GM19395 (cell line): Measurements from ENCODE around the gene FAM184A.
A peak's percentile ranks its signal among the peaks of the same experiment; 100 is the strongest.
"Not testable (repeated sequence)": the region's sequence is repeated elsewhere in the genome, so short reads cannot be mapped to it uniquely, and the experiment has no call there.

Experiments
- ATAC-seq: cut with Tn5 transposase; IDR thresholded peaks from one replicate; pipeline ENCODE4 v1.9.1; 2021; ENCODE audit warnings: mild to moderate bottlenecking, moderate library complexity; ENCODE audit not compliant: unreplicated experiment

The FAM184A gene

DNA sequence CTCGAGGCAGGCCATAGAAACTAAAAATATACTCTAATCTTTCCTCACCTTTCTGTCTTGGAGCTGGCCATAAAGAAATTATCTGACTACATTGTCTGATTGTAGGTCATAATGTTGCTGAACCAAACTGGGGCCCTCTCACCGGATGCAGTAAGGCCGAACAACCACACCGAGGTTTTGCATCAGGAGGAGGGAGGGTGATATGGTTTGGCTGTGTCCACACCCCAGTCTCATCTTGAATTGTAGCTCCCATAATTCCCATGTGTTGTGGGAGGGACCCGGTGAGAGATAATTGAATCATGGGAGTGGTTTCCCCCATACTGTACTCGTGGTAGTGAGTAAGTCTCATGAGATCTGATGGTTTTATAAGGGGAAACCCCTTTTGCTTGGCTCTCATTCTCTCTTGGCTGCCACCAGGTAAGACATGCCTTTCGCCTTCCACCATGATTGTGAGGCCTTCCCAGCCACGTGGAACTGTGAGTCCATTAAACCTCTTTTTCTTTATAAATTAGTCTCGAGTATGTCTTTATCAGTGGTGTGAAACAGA lies 19.4 kb upstream of the FAM184A start:
- not testable (repeated sequence) for ATAC-seq

DNA sequence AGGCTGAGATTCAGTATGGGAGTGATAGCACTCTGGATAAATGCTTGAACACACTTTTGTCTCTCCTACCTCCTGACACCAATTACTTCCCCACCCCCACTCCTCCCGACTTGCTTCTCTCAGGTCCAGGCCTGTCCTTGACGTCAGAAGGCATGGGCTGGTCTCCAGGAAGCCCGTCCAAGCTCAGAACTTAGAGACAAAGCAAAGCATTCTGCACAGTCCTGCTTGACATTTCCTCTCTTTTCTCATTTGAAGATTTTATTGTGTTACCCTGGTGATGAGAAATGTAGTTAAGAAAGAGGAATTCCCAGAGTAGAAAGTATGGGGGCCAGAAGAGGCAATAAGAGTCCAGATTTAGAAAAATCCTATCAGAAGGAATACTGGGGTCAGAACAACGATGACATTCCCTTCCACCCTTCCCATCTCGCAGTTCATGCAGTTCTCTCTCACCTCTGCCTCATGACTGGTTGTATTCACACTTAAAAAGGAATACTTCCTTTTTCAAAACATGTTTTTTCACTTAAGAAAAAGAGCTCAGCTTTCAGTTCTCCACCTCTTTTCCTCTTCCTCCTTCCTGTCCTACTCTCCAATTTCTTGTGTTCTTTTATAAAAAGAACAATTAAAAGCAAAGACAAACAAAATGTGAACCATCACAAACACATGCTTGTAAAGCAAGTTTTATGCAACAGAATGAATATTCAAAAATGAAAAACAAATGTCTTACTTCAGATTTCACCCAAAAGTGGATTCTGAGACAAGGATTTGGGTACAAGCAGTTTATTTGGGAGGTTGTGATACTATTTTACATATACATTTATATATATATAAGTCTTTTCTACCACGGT lies 18.5 kb upstream of the FAM184A start:
- ATAC-seq, result no peak

DNA sequence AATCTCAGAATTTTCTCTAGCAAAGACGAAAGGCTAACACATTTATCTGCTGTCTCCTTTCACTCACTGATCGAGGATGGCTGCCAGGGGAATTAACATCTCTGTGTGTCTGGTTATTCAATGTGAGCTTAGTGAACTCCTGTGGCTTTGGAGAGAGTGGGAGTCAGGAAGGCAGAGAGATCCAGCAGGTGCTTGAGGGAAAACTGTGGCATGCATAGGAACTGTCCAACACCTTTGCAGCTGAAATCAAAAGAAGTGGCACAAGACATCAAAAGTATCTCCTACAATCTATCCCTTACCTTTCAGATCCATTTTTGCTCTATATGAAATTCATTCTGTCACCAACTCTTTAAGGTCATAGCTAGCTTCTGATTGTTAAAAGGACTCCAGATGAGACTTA lies 11.8 kb upstream of the FAM184A start:
- no peak for ATAC-seq

DNA sequence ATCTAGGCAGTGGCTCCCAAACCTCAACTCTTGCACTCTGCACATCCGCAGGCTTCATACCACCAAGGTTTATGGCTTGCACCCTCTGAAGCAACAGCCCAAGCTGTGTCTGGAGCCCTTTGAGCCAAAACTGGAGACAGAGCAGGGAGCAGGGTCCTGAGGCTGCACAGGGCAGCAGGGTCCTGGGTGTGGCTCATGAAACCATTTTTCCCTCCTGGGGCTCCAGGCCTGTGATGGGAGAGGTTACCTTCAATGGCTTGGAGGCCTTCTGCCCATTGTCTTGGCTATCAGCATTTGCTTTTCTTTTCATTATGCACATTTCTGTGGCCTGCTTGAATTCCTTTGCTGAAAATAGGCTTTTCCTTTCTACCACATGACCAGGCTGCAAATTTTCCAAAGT lies 6.3 kb upstream of the FAM184A start:
- ATAC-seq, result no peak

DNA sequence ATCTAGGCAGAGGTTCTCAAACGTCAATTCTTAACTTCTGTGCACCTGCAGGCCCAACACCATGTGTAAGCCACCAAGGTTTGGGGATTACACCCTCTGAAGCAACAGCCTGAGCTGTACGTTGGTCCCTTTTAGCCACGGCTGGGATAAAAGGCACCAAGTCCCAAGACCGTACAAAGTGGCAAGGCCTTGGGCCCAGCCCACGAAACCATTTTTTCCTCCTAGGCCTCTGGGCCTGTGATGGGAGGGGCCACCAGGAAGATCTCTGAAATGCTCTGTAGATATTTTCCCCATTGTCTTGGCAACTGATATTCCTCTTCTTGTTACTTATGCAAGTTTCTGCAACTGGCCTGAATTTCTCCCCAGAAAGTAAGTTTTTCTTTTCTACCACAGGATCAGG lies 4.5 kb upstream of the FAM184A start:
- no peak for ATAC-seq

DNA sequence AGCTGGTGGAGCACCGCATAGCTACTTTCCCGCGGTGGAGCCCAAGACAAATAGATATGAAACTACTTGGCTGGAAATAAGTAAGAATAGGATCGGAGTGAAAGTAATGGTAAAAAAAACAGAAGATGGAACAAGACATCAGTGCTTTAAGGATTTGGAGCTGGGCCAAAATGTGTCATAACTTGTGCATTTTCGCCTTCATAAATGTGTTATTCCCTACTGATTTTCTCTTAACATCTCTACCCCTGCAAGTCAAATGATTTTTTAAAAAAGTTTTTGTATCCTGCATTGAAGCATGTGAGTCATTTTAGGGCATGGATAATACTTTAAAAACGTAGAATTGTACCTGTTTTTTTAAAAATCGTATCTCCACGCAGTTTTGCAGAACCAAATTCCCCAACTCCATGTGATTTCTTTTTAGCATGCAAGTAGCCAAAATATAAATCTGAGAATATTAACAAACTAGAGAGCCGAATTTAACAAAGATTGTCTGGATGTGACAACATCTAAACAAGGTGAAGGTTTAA lies 882 bp upstream of the FAM184A start:
- no peak for ATAC-seq

DNA sequence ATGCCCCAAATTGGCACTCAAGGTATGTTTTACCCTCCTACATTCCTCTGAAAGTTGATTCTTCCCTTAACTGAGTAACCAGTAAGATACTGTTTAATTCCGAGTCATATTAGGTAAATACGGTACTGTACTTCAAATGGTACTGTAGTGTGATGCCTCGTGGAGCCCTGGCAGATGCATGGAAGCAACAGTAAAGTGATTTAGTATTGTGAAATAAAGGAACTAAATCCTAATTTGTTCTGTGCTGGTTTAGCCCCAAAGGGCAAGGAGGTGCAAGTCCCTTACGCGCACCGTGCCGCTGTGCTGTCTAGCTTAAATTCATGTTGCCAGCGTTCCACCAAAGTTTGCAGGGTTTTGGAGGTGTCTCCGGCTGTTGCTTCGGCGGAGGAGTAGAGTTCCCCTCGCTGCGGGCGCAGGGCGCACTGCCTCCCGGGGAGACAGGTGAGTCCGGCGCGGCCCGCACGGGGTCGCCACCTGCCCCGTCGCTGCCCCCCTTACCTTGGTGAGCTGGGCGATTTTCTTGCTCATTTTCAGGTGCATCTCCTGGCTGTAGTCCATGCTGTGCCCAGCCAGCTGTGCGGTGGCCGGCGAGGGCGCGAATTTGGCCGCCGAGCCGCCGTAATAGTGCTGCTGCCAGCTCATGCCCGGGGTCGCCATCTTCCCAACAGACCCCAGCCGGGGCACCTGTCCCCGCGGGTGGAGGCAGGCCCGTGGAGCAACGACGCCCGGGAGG lies 655 bp downstream of the FAM184A start:
- ATAC-seq, result peak; percentile 45

DNA sequence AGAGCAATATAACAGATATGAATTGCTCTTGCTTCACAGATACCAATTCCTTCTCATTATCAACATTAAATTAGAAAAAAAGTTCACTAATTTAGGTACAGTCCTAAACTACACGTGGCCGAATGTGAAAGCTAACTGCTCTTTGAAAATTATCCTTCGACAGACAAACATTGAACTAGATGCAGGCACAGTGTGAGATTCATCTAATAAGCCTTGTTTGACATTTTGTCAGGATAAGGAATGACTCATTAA lies 1.1 kb downstream of the FAM184A start:
- ATAC-seq, result no peak

DNA sequence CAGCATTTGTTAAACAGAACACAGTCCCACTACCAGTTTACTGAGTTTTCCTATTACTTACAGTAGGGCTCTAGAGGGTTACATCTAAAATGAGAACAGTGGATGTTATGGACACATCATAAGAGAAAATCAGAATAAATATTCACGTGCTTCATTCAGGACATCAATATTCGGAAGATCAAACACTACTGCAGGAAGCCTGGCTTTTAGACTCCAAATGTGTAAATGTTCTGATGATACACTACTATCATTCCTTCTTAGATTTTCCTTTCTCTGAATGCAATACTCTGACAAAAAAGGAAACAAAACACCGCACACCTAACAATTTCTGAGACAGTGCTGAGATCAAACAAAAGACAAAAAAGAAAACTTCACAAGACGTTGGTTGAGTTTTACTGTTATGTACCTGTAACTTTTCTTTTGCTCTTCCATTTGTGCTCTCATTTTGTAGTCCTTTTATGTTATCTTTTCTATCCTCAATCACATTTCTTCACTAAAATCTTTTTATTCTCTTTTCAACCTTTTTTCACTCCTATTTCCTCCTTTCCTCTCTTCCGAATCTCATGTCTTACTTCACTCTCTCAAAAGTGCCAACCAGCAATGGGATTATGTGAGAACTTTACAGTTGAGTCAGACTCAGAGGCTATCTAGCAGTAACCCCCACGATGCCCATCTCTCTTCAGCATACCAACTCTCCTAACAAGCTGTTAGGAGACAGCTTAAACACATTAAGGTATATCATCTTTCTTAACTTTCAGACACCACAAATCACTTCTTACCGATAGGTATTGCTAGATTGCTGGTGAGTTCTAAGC lies 1.7 kb downstream of the FAM184A start:
- ATAC-seq, result no peak

DNA sequence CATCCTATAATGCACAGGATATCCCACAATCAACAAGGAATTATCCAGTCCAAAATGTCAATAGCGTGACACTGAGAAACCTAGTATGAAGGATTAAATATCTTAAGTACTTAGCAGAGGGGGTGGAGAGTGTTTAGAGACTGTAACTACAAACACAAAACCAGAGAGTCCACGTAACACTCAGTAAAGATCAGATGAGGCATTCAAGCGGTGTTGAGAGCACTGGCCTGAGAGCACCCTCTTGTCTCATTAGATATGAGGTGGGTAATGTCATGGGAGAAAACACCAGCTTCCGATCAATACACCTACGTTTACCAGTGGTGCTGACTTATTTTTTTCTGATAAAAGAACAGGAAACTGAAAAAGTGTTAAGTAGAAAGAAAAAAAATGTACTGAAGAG lies 2.3 kb downstream of the FAM184A start:
- no peak for ATAC-seq

DNA sequence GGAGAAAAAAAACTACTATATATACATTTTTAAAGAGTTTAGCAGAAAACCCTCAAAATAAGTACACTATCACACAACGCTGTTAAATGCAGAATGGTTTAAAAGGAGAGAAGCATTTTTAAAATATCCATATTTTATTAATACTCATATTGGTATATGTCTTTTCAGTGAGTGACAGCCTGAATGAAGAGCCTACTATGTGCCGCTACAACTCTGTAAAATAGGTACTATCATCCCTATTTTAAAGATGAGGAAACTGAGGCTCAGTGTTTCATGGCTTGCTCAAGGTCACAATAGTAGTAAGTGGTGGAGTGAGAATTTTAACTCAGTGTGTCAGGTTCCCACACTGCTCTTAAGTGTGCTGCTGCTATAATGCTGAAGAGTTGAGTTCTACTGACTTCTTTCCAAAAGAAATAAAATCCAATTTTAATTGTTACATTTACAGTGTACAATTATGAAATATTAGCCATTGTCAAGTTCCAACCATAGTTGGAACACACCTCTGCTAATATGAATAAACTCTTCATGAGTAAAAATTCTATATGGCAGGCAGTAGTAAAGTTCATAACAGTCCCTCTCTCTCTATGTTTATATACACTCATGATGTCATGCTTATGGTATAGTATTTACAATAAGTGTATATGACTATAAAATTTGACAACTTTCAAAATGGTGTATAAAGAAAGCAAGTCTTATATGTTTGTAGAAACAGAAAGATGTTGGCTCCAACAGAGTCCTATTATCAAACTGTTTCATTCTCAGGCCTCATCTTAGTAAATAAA lies 3.1 kb downstream of the FAM184A start:
- no peak for ATAC-seq

DNA sequence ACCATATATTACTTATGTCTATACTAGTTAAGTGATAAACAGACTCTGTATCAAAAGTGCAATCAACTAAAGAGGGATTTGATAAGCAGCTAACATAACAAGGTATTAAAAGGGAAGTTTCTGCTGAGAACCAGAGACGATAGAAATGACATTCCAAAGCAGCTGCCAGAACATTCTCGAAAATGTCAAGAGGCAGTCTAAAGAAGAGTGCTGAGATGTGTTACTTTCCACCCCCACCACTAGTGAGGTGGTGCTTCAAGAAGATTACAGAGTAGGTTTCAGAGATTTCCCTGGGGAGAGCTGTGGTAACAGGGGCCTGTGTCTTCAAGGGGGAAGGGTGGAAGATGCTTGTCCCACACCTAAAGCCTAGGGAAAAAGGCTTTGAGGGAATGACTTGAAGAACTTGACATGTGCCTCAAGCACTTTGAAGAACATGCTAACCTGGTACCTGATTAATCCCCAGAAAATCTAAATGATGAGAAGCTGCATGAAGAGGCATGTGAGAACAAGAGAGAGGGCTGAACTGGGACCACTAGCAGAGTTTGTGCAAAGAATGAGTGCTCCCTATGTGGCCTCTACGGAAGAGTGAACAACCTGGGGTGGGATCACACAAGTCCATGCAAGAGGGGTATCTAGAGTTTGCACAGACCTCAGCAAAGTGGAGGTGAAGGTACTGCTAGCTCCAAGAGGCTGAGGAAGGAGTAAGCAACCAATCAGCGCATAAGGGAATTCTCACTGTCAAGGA lies 5.0 kb downstream of the FAM184A start:
- ATAC-seq, result no peak

DNA sequence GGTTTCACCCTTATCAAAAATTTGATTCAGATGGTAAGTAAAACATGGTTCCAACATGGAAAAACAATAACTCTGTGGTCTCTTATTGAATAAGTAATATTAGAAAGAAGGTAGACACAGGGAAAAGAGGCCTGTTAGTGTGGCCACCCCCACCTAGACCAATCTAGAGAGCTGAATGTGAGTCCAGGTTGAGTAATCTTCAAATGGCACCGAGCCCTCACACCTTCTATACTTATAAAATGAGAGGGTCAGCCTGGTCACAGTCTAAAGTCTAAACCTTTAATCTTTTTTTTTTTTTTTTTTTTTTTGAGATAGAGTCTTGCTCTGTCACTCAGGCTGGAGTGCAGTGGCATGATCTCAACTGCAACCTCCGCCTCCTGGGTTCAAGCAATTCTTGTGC lies 6.9 kb downstream of the FAM184A start:
- no peak for ATAC-seq

DNA sequence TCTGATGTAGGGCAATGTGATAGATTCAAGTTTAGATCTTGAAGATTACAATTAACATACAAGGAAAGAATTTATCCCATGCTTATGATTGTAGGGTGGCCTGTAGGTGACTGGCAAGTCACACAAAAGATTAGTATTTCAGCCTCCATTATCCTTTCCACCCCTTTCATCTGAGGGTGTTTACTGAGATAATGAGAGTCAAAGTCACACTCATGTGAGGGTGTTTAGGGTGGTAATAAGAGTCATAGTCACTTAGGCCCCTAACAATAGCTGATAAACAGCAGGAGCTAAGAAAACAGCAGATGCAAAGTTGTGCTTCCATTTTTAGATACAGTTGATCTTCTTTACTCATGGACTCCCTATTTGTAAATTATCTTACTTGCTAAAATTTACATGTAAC lies 11.4 kb downstream of the FAM184A start:
- no peak for ATAC-seq

DNA sequence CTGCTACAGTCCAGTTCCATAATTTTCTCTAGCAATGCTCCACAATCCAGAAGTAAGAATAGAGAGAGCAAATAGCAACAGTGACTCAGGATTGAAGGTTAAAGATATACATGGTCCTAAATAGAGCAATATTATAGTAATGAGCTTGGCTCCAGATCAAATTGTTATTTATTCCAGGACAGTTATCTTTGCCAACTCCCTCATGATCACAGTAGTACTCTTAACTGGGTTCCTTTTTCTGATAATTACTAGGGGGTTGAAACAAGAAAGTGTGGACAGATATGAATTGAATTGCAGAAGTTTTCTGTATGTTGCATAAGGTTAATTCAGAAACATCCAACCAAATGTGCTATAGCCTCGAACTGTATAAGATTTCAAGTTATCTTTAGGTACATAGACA lies 11.9 kb downstream of the FAM184A start:
- ATAC-seq, result no peak

DNA sequence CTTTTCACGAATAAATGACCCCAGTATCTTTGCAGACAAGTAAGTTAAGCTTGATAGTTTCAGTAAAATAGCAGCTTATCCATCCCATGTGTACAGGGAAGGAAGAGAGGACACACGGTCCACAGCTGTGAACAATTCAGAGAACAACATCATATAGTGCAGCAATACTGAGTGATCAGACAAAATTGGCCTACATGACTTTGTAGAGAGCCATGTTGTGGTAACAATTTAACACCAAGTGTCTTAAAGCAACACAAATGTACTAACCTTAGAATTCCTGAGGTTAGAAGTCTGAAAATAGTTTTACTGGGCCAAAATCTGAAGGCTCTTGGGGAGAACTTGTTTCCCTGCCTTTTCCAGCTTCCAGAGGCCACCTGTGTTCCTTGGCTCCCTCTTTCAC lies 12.5 kb downstream of the FAM184A start:
- ATAC-seq, result no peak

DNA sequence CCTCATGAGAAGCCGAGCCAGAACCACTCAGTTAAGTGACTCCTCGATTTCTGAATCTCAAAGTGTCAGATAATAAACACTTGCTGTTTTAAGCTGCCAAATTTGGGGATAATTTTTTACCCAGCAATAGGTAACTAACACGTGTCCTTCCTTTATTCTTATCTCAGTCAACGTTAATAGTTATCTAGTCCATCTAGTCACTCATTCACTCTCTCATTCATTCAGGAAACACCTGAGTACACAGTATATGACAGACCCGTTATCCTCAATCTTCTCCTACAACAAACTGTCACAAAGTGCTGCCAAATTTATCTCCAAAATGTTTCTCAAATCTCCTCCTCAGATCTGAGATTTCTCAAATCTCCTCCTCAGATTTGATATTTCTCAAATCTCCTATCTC lies 13.1 kb downstream of the FAM184A start:
- ATAC-seq, result no peak

DNA sequence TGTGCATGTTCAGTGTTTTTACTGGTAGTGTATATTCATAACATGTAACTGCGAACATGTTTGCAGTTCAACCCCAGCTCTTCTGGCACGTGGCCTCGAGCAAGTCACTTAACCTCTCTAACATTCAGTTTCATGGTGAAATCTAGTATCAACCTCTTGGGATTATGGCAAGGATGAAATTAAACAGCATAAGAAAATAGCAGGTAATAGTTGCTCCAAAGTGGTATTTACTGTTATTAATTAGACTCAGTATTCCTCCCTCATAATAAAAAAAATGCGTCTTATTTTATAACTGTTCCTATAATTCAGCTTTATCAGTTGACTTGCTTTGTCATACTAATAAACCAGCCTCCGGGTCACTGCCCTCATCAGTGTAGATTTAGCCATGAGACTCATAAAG lies 15.0 kb downstream of the FAM184A start:
- no peak for ATAC-seq

DNA sequence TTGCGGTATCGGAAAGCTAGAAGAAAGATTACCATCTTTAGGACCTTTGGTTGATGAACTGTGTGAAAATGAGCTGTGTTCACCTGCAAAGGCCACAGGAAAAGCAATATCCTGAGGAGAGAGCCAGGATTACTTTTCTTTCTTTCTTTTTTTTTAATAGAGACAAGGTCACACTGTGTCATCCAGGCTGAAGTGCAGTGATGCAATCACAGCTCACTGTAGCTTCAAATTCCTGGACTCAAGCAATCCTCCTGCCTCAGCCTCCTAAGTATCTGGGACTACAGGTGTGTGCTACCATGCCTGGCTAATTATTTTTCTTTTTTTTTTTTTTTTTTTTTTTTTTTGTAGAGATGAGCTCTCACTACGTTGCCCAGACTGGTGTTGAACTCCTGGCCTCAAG lies 17.2 kb downstream of the FAM184A start:
- no peak for ATAC-seq
